PFSK-1 (cell line): ENCODE data around the gene GREB1.

Experiments
- FOXP2 ChIP-seq: optimal IDR thresholded peaks from 2 replicates; pipeline ENCODE3; 2011; ENCODE audit warnings: borderline replicate concordance, control low read depth, inconsistent platforms; ENCODE audit not compliant: insufficient read depth; ENCODE audit errors: extremely low read length, extremely low read depth
- POLR2AphosphoS5 ChIP-seq: IDR thresholded peaks from 2 replicates; pipeline ENCODE4 v1.6.1; 2012; ENCODE audit warnings: low read depth, mild to moderate bottlenecking, control low read depth, low read length, moderate library complexity
- SIN3A ChIP-seq: IDR thresholded peaks from 2 replicates; pipeline ENCODE4 v1.6.1; 2012; ENCODE audit warnings: mild to moderate bottlenecking, low read length, moderate library complexity, borderline replicate concordance; ENCODE audit not compliant: insufficient read depth
- TAF1 ChIP-seq: IDR thresholded peaks from 2 replicates; pipeline ENCODE4 v1.6.1; 2012; ENCODE audit warnings: low read length, control low read depth, borderline replicate concordance; ENCODE audit not compliant: insufficient read depth
- TF ChIP-seq, protein P1 (sequence below), 2 experiments: IDR thresholded peaks; 2 replicates each; pipeline versions ENCODE4 v1.6.1 to v1.8.0; 2011 to 2012; ENCODE audit warnings: low read depth in 2 of 2, low read length in 2 of 2, control low read depth in 1 of 2, inconsistent platforms in 1 of 2, mild to moderate bottlenecking in 1 of 2, moderate library complexity in 1 of 2; ENCODE audit not compliant: insufficient read depth in 1 of 2

The GREB1 gene

DNA sequence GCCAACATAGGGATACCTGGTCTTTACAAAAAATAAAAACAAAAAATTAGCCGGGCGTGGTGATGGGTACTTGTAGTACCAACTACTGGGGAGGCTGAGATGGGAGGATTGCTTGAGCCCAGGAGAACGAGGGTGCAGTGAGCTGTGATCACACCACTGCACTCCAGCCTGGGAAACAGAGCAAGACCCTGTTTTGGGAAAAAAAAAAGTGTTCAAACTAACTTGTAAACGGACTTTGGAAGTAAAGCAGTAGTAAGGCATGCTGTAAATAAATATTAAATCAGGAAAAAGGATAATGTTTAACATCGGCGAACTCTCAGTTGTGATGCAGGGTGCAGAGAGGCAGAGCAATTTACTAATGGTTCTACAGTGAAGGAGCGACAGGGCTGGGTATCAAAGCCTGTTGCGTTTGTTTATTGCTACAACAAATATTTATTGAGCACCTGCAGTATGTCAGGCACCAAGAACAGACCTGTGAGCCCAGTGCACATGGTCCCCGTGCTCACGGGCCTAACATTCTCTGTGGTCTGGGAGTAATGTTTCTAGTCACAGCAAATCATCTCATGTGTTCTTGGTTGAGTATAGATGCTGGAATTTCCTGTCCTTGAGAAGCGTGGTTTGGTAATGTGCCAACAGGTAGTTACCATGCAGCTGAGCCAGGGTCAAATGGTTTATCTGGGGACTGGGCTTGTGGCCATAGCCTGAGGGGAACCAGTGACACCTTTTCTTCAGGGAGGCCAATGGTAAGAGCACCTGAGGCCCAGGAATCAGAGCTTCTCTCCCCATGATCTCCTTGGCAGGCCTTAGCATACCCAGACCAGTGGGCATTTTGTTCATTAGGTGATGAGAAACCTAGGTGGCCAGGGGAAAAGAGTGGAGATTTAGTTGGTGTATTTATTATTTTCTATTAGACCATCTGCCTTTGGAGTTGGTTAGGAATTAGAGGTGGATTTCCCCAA, 27.9 kb upstream of the GREB1 start:
- TF ChIP-seq POLR2AphosphoS5 (no peak), FOXP2 (no peak), TAF1 (no peak), SIN3A (no peak)
- TF ChIP-seq, protein P1, sequence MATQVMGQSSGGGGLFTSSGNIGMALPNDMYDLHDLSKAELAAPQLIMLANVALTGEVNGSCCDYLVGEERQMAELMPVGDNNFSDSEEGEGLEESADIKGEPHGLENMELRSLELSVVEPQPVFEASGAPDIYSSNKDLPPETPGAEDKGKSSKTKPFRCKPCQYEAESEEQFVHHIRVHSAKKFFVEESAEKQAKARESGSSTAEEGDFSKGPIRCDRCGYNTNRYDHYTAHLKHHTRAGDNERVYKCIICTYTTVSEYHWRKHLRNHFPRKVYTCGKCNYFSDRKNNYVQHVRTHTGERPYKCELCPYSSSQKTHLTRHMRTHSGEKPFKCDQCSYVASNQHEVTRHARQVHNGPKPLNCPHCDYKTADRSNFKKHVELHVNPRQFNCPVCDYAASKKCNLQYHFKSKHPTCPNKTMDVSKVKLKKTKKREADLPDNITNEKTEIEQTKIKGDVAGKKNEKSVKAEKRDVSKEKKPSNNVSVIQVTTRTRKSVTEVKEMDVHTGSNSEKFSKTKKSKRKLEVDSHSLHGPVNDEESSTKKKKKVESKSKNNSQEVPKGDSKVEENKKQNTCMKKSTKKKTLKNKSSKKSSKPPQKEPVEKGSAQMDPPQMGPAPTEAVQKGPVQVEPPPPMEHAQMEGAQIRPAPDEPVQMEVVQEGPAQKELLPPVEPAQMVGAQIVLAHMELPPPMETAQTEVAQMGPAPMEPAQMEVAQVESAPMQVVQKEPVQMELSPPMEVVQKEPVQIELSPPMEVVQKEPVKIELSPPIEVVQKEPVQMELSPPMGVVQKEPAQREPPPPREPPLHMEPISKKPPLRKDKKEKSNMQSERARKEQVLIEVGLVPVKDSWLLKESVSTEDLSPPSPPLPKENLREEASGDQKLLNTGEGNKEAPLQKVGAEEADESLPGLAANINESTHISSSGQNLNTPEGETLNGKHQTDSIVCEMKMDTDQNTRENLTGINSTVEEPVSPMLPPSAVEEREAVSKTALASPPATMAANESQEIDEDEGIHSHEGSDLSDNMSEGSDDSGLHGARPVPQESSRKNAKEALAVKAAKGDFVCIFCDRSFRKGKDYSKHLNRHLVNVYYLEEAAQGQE (IDR thresholded peaks at IDR 0.05; ENCODE audit: insufficient read depth in 1 of 2, low read depth in 2 of 2, low read length in 2 of 2), result no peak

GRCh38 chr2:11506611-11506969, 27.3 kb upstream of the GREB1 start:
- TF ChIP-seq POLR2AphosphoS5 (no peak), SIN3A (no peak), FOXP2 (no peak), TAF1 (no peak)
- TF ChIP-seq, protein P1 (IDR thresholded peaks at IDR 0.05; ENCODE audit: insufficient read depth in 1 of 2, low read depth in 2 of 2, low read length in 2 of 2), result no peak

DNA sequence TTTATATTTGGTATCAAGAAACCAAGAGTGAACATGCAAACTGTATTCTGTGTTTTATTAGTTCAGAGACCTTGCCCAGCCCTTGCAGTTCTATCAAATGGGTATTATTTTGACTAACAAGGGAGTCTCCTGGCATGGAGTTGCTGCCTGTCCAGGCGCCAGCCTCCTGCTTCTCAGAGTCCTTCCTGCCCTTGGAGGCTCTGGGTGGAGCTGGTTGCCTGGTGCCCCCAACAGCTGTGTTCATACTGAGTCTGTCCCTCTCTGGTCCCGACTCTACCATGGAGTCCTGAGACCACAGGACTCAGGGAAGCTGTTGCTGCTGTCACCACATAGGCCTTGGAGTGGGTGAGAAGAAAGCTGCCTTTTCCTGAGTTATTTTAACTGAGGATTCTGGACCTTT, 26.3 kb upstream of the GREB1 start:
- no peak for TF ChIP-seq TAF1
- TF ChIP-seq POLR2AphosphoS5, result no peak
- TF ChIP-seq, protein P1 (IDR thresholded peaks at IDR 0.05; ENCODE audit: insufficient read depth in 1 of 2, low read depth in 2 of 2, low read length in 2 of 2), result no peak
- TF ChIP-seq FOXP2, result no peak
- TF ChIP-seq SIN3A, result no peak

GRCh38 chr2:11508279-11508678, 25.6 kb upstream of the GREB1 start:
- TF ChIP-seq SIN3A (no peak), FOXP2 (no peak)
- TF ChIP-seq, protein P1 (IDR thresholded peaks at IDR 0.05; ENCODE audit: insufficient read depth in 1 of 2, low read depth in 2 of 2, low read length in 2 of 2), result no peak
